Rectal smooth muscle tissue (tissue), 1 donor: ENCODE measurements around the gene MRC1.

Source experiments
- H3K27ac ChIP-seq: one replicate; pipeline ENCODE4 v1.7.0; 2013; ENCODE audit warnings: low read depth, low read length, inconsistent platforms
- H3K27me3 ChIP-seq: one replicate; pipeline ENCODE4 v1.7.0; 2013; ENCODE audit warnings: low read length; ENCODE audit not compliant: control insufficient read depth, insufficient read depth
- H3K36me3 ChIP-seq: one replicate; pipeline ENCODE4 v1.7.0; 2013; ENCODE audit warnings: low read length; ENCODE audit not compliant: control insufficient read depth, insufficient read depth
- H3K4me1 ChIP-seq: one replicate; pipeline ENCODE4 v1.7.0; 2013; ENCODE audit warnings: low read length; ENCODE audit not compliant: control insufficient read depth, insufficient read depth
- H3K4me3 ChIP-seq: one replicate; pipeline ENCODE4 v1.7.0; 2013; ENCODE audit warnings: low read length
- H3K9ac ChIP-seq: one replicate; pipeline ENCODE4 v1.7.0; 2013; ENCODE audit warnings: low read length

Gene MRC1

DNA sequence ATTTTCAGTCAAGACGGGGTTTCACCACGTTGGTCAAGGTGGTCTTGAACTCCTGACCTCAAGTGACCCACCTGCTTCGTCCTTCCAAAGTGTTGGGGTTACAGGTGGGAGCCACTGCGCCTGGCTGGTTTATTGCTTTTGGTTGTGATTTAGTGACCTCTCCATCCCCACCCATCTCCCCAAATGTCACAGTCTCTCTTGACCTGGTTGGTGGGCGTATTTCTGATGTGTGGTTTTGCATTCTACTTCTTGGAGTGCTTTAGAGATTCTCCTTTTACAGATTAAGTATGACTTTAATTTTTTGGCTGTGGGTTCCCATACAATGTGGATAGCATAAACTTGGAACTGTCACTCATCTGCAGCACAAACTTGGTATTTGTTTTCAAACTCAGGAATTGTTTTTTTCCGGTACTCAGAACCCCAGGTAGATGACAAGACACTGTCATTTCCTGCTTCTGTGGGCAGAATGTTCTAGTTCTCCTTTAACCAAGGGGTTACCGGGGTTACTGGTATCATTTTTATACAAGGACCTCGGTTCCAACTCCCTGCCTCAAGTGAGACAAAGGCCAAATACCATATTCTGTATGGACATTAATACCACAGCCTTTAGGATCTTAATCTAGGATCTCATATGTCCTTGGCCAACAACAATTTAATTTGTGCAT, 50.5 kb downstream of the MRC1 start:
- no peak overlapping the region for H3K27ac ChIP-seq
- no peaks in the 10 kb centered on the region for H3K4me1 ChIP-seq
- H3K9ac ChIP-seq: no peak overlapping the region
- H3K4me3 ChIP-seq: no peak overlapping the region
- no peaks in the 10 kb centered on the region for H3K27me3 ChIP-seq
- no peaks in the 10 kb centered on the region for H3K36me3 ChIP-seq

- H3K36me3 ChIP-seq: no peaks in the 10 kb centered on the region
- H3K27ac ChIP-seq: no peak overlapping the region
- H3K9ac ChIP-seq: no peak overlapping the region
- peaks cover 4% of the 10 kb centered on the region for H3K4me1 ChIP-seq
- no peak overlapping the region for H3K4me3 ChIP-seq
- H3K27me3 ChIP-seq: no peaks in the 10 kb centered on the region
Measured at GRCh38 chr10:17861760-17862159, 52.6 kb downstream of the MRC1 start.

DNA sequence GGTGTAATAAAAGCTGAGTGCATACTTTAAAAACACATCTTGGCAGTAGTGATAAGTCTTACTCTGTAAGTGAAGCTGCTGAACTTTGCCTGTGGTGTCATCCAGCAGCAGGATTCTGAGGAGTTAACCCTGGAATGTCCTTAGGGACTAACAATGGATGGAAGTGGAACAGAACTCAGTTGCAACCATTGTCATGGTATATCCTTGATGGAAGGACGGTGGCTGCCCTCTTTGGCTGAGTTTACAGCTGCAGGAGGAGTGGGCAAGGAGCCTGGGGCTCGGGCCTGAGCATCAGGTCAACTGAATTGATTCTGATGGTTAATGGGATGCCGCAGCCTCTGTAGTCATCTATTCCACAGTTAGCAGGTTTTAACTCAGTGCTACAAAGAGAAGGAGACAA, 56.2 kb downstream of the MRC1 start:
- Histone ChIP-seq H3K4me3 (no peak overlapping the region), H3K36me3 (no peaks in the 10 kb centered on the region), H3K27ac (no peak overlapping the region), H3K9ac (no peak overlapping the region), H3K27me3 (no peaks in the 10 kb centered on the region), H3K4me1 (peaks cover 4% of the 10 kb centered on the region)

DNA sequence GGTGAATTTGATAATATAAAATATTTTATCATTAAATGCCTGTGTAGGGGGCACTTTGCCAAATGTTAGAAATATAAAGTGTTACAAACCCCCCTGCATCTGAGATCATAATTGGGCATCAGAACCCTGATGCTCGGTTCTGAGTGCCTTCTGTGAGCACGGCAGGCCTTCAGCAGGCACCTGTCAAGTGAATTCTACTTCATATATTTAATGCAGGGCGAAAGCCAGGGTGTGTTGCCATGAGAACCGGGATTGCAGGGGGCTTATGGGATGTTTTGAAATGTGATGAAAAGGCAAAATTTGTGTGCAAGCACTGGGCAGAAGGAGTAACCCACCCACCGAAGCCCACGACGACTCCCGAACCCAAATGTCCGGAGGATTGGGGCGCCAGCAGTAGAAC, 57.2 kb downstream of the MRC1 start:
- Histone ChIP-seq H3K9ac (no peak overlapping the region), H3K4me3 (no peak overlapping the region), H3K4me1 (peaks cover 4% of the 10 kb centered on the region), H3K27me3 (no peaks in the 10 kb centered on the region), H3K36me3 (no peaks in the 10 kb centered on the region), H3K27ac (no peak overlapping the region)

DNA sequence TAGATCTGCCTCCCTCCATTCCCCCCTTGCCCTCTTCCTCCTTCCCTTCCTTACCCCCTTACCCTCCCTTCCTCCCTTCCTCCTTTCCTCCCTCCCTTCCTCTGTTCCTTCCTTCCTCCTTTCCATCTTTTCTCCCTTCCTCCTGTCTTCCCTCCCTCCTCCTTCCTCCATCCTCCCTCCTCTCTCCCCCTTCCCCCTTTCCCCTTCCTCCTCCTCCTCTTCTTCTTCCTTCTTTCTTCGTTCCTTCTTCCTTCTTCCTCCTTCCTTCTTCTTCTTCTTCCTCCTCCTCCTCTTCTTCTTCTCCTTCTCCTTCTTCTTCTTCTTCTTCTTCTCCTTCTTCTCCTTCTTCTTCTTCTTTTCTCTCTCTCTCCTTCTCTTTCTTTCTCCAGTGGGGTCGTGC, 57.9 kb downstream of the MRC1 start:
- Histone ChIP-seq H3K4me1 (peaks cover 4% of the 10 kb centered on the region), H3K9ac (no peak overlapping the region), H3K4me3 (no peak overlapping the region), H3K36me3 (no peaks in the 10 kb centered on the region), H3K27ac (no peak overlapping the region), H3K27me3 (no peaks in the 10 kb centered on the region)

GRCh38 chr10:17871036-17871435, 61.9 kb downstream of the MRC1 start:
- no peaks in the 10 kb centered on the region for H3K27me3 ChIP-seq
- H3K4me3 ChIP-seq: no peak overlapping the region
- H3K36me3 ChIP-seq: no peaks in the 10 kb centered on the region
- no peak overlapping the region for H3K9ac ChIP-seq
- no peak overlapping the region for H3K27ac ChIP-seq
- no peaks in the 10 kb centered on the region for H3K4me1 ChIP-seq

DNA sequence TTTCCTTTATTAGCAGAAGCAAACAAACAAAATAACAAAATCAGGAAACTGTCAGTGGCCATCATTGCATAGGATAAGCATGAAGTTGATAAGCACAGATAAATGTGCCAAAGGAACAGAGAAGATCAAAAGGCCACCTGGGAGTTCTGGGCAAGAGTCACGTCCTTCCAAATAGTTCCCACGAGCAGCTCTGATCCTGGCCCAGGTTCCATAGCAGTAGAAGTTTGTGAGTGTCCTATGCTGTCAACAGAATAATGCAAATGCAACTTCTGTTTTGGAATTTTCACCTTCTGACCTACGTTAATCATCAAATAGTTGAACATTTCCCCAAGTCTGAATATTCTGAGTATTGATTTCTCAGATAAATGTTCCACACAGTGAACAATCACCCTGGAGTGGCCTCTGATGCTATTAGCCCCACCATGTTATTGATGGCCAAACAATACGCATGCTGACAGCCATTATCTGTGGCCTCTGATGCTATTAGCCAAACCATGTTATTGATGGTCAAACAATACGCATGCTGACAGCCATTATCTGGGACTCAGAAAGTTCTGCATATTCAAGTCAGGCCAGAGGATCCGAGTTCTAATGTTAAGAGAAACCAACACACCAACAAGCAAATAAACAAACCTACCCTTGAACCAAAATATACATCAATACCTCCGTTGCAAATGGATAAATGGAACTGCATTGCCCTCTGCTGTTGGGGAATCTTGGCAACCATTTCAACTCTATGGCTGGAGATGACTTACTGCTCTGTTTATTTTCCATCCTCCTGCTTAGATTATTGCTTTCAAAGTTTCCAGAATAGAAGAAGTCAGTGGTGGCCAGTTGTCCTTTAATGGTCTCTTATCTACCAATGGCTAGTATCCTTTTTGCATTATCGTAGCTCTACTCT, 63.3 kb downstream of the MRC1 start:
- Histone ChIP-seq H3K27me3 (no peaks in the 10 kb centered on the region), H3K27ac (no peak overlapping the region), H3K4me3 (no peak overlapping the region), H3K9ac (no peak overlapping the region), H3K36me3 (no peaks in the 10 kb centered on the region), H3K4me1 (no peaks in the 10 kb centered on the region)

DNA sequence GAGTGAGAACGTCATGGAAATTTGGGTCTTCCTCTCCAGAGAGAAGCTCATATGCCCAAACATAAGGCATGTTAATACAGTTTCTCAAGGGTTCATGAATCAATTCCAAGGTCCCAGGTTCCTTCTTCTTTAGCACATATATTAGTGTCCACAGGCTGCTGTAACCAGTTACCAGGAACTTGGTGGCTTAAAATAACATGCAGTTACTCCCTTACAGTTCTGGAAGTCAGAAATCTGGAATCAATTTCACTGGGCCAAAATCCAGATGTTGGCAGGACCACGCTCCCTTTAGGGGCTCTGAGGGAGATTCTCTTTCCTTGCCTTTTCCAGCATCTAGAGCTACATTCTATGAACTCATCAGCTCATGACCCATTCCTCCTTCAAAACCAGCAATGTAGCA, 64.8 kb downstream of the MRC1 start:
- H3K27me3 ChIP-seq: no peaks in the 10 kb centered on the region
- no peaks in the 10 kb centered on the region for H3K36me3 ChIP-seq
- no peaks in the 10 kb centered on the region for H3K4me1 ChIP-seq
- H3K9ac ChIP-seq: no peak overlapping the region
- no peak overlapping the region for H3K27ac ChIP-seq
- no peak overlapping the region for H3K4me3 ChIP-seq

- no peaks in the 10 kb centered on the region for H3K27me3 ChIP-seq
- no peaks in the 10 kb centered on the region for H3K4me1 ChIP-seq
- H3K4me3 ChIP-seq: no peak overlapping the region
- H3K27ac ChIP-seq: no peak overlapping the region
- H3K36me3 ChIP-seq: no peaks in the 10 kb centered on the region
- no peak overlapping the region for H3K9ac ChIP-seq
Measured at GRCh38 chr10:17877121-17877520, 68.0 kb downstream of the MRC1 start.

DNA sequence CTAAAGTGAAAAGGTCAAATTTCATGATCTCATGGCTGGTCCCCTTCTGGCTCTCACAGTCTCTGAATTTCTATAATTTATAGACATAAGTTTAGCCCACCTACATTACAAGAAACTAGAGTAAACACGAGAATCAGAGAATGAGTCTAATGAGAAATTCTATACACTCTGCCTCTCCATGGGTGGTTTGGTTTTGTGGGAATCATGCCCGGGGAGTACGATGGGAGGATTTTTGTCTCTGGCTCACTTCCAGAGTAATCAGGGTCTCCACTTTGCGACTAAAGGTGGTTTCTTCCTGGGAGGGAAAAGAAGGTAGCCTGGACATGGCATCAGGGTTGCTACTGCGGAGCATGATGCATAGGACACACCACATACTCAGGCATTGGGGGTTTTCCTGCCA, 69.7 kb downstream of the MRC1 start:
- Histone ChIP-seq H3K36me3 (no peaks in the 10 kb centered on the region), H3K27me3 (no peaks in the 10 kb centered on the region)

GRCh38 chr10:17880601-17881000, 71.5 kb downstream of the MRC1 start:
- Histone ChIP-seq H3K4me1 (no peaks in the 10 kb centered on the region), H3K4me3 (no peak overlapping the region)

More for the DNA sequence above, 69.7 kb downstream of the MRC1 start:
- H3K9ac ChIP-seq: no peak overlapping the region
- H3K4me3 ChIP-seq: no peak overlapping the region
- no peaks in the 10 kb centered on the region for H3K4me1 ChIP-seq
- H3K27ac ChIP-seq: no peak overlapping the region

DNA sequence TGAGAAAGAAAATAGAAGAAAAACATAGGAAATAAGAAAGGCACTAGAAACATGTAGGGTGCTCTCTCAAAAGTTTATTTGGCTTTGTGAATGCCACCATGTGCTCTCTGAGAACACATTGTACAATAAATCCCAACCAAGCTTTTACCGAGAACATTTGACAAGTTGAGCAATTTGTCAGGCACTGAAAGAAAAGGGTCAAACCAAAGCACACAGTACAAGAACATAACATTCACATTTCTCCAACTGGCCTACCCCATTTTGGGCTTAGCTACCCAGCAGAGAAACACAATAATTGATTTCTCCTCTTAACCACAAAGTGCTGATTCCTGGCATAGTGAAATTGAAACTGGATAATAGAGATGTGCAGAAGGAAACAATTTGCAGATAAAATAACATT, 73.4 kb downstream of the MRC1 start:
- Histone ChIP-seq H3K27ac (no peak overlapping the region), H3K36me3 (no peaks in the 10 kb centered on the region)

More at GRCh38 chr10:17880601-17881000, 71.5 kb downstream of the MRC1 start:
- H3K27ac ChIP-seq: no peak overlapping the region
- no peaks in the 10 kb centered on the region for H3K27me3 ChIP-seq
- H3K36me3 ChIP-seq: no peaks in the 10 kb centered on the region
- H3K9ac ChIP-seq: no peak overlapping the region

DNA sequence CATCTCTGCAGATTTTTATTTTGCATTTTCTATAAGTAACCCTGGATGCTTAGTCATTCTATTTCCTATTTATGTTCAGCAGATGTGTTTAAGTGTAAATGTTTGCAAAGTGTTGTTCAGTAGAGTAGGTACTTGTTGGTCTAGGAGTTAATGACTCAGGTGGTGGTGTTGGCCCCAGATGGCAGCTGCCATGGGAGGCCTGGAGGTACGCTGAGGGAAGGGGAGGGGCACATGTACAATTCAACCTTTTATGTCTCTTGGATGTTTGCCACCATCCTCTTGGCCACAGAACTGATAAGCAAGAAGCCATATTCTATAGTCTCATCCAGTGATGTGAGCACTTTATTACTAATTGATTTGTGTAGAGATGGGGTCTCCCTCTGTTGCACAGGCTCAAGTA, 74.5 kb downstream of the MRC1 start:
- Histone ChIP-seq H3K4me3 (no peak overlapping the region), H3K9ac (no peak overlapping the region), H3K4me1 (no peaks in the 10 kb centered on the region), H3K27me3 (no peaks in the 10 kb centered on the region), H3K36me3 (no peaks in the 10 kb centered on the region), H3K27ac (no peak overlapping the region)

More for the DNA sequence above, 73.4 kb downstream of the MRC1 start:
- no peaks in the 10 kb centered on the region for H3K27me3 ChIP-seq
- no peak overlapping the region for H3K4me3 ChIP-seq
- H3K9ac ChIP-seq: no peak overlapping the region
- H3K4me1 ChIP-seq: no peaks in the 10 kb centered on the region
